HepG2 (cell line): ENCODE data around the gene PTMA. TPM values are rescaled to one million over a fixed set of nuclear protein-coding genes. Genes with fewer than 3 reads are reported as not detected.

ENCODE experiments used
- ATAC-seq: fragments of 200-7000 bp; cut with Tn5 transposase; 3 replicates; pipeline ENCODE4 v1.9.1; 2020; ENCODE audit warnings: mild to moderate bottlenecking, moderate library complexity
- BruUV-seq: library from RNA; stranded (reverse); fragments of 400-500 nt; replicated peaks from 2 replicates; lab custom pipeline; 2021; lab: Mats Ljungman, UMichigan
- CTCF ChIA-PET: fragments of 300-600 bp; formaldehyde crosslinking; extraction: SDS; loops from one replicate; lab custom pipeline; 2021; ENCODE audit warnings: low total read pairs, inconsistent platforms, low intra/inter-chr PET ratio; lab: Yijun Ruan, JAX
- POLR2A ChIA-PET: fragments of 350-600 bp; sonication (Branson Sonifier 250); formaldehyde crosslinking; loops from one replicate; lab custom pipeline; 2020; ENCODE audit warnings: antibody characterized with exemption, inconsistent platforms; lab: Yijun Ruan, JAX
- DNase-seq: peaks from one replicate; pipeline ENCODE4 v3.0.0-alpha.2; 2015; ENCODE audit warnings: low spot score
- FAIRE-seq: peaks from 3 replicates; lab custom pipeline; 2011; peaks lifted over from hg19 to GRCh38; lab: Jason Lieb, UNC
- H2AFZ ChIP-seq: one replicate; pipeline ENCODE4 v1.6.1; 2011; ENCODE audit warnings: low read length, inconsistent platforms
- H3K27ac ChIP-seq: fragments of 300-600 bp; 3 replicates; pipeline ENCODE4 v1.8.0; 2011; ENCODE audit warnings: mixed run types, mild to moderate bottlenecking, mixed read lengths, low read length, inconsistent platforms; ENCODE audit not compliant: insufficient read depth; ENCODE audit errors: extremely low read length
- H3K27me3 ChIP-seq, 2 experiments: fragments of 200-600 bp in 1 of 2; 2 replicates in 1 of 2; 3 replicates in 1 of 2; pipeline versions ENCODE4 v1.6.0 to v1.8.0; 2011; ENCODE audit warnings: low read length in 2 of 2, mild to moderate bottlenecking in 2 of 2, moderate library complexity in 2 of 2, inconsistent platforms in 1 of 2; ENCODE audit not compliant: insufficient read depth in 2 of 2, control insufficient read depth in 1 of 2
- H3K36me3 ChIP-seq, 2 experiments: fragments of 200-600 bp in 1 of 2; replicated peaks in 1 of 2; 2 replicates in 1 of 2; 3 replicates in 1 of 2; pipeline versions ENCODE4 v1.5.1 to v1.8.0; 2011; ENCODE audit warnings: low read length in 2 of 2, inconsistent platforms in 1 of 2; ENCODE audit not compliant: insufficient read depth in 2 of 2, control insufficient read depth in 1 of 2
- H3K4me1 ChIP-seq: 2 replicates; pipeline ENCODE4 v1.5.1; 2012; ENCODE audit warnings: low read length, inconsistent platforms; ENCODE audit not compliant: insufficient read depth
- H3K4me2 ChIP-seq: 2 replicates; pipeline ENCODE4 v1.6.0; 2011; ENCODE audit warnings: low read depth, low read length, inconsistent platforms
- H3K4me3 ChIP-seq, 3 experiments: fragments of 200-600 bp in 1 of 3; sonication (generic), shearing (Covaris generic) in 1 of 3; replicated peaks in 1 of 3; 2 replicates each; pipeline ENCODE4 v1.5.1; 2011 to 2016; ENCODE audit warnings: low read length in 3 of 3, inconsistent platforms in 2 of 3, low read depth in 2 of 3, mild to moderate bottlenecking in 2 of 3, control low read depth in 1 of 3, mixed read lengths in 1 of 3; ENCODE audit not compliant: insufficient read depth in 1 of 3
- H3K79me2 ChIP-seq: one replicate; pipeline ENCODE4 v1.6.1; 2011; ENCODE audit warnings: low read length, inconsistent platforms; ENCODE audit not compliant: insufficient read depth
- H3K9ac ChIP-seq: 2 replicates; pipeline ENCODE4 v1.6.0; 2011; ENCODE audit warnings: mild to moderate bottlenecking, low read depth, low read length, inconsistent platforms; ENCODE audit not compliant: insufficient read depth
- H3K9me3 ChIP-seq: 2 replicates; pipeline ENCODE4 v1.5.1; 2012; ENCODE audit warnings: mild to moderate bottlenecking, low read length
- H4K20me1 ChIP-seq: 2 replicates; pipeline ENCODE4 v1.6.0; 2011; ENCODE audit warnings: inconsistent platforms, mild to moderate bottlenecking, low read length, moderate library complexity; ENCODE audit not compliant: insufficient read depth
- CAMTA2 ChIP-seq: sonication (generic); formaldehyde crosslinking; IDR thresholded peaks from 2 replicates; pipeline ENCODE4 v1.4.0; 2020; ENCODE audit warnings: mild to moderate bottlenecking, missing genetic modification reagents, borderline replicate concordance
- EZH2 ChIP-seq: conservative IDR thresholded peaks from 2 replicates; pipeline ENCODE4 v1.6.1; 2012; ENCODE audit warnings: mild to moderate bottlenecking, low read depth, low read length, moderate library complexity
- MTA3 ChIP-seq: sonication (generic); formaldehyde crosslinking; IDR thresholded peaks from 2 replicates; pipeline ENCODE4 v1.4.0; 2020; ENCODE audit warnings: missing genetic modification reagents
- RBM39 ChIP-seq: fragments of 200-400 bp; formaldehyde crosslinking; IDR thresholded peaks from one replicate; pipeline ENCODE4 v1.6.1; 2018; ENCODE audit warnings: antibody characterized with exemption, mild to moderate bottlenecking, low read depth, low read length; ENCODE audit not compliant: poor library complexity, severe bottlenecking
- RNF2 ChIP-seq: fragments of 450-650 bp; conservative IDR thresholded peaks from 2 replicates; pipeline ENCODE4 v1.6.1; 2016; ENCODE audit warnings: low read depth
- SP2 ChIP-seq: sonication (generic); formaldehyde crosslinking; IDR thresholded peaks from 2 replicates; pipeline ENCODE4 v1.5.1; 2020; ENCODE audit warnings: mild to moderate bottlenecking, missing genetic modification reagents
- THAP11 ChIP-seq: IDR thresholded peaks from 2 replicates; pipeline ENCODE4 v1.6.1; 2016; ENCODE audit warnings: missing biosample characterization, missing genetic modification reagents
- ZFP1 ChIP-seq: IDR thresholded peaks from 2 replicates; pipeline ENCODE4 v1.6.1; 2016
- ZNF382 ChIP-seq: sonication (generic); formaldehyde crosslinking; IDR thresholded peaks from 2 replicates; pipeline ENCODE4 v1.5.0; 2020; ENCODE audit warnings: missing genetic modification reagents, mild to moderate bottlenecking, borderline replicate concordance
- ZNF598 ChIP-seq: sonication (generic); formaldehyde crosslinking; IDR thresholded peaks from 2 replicates; pipeline ENCODE4 v1.5.1; 2020; ENCODE audit warnings: mild to moderate bottlenecking, missing genetic modification reagents, borderline replicate concordance
- ZSCAN12 ChIP-seq: sonication (generic); formaldehyde crosslinking; IDR thresholded peaks from 2 replicates; pipeline ENCODE4 v1.9.0; 2021; ENCODE audit warnings: mild to moderate bottlenecking, missing genetic modification reagents
- WGBS: methylation state at CpG from one replicate; pipeline ENCODE4 v1.1.6; 2017; ENCODE audit warnings: low lambda C conversion rate; 5-methylcytosine and 5-hydroxymethylcytosine counted together
- in situ Hi-C: cut with HindIII; loops from 2 replicates; pipeline ENCODE4 v1.10.0; 2017; ENCODE audit warnings: low pct_unique_long_range_greater_than_20kb; ENCODE audit not compliant: extremely low pct_ligation_motif_present
- intact Hi-C: fragments of 100-400 bp; cut with micrococcal nuclease; formaldehyde crosslinking; loops from one replicate; pipeline ENCODE4 v1.10.0; 2022; ENCODE audit not compliant: unreplicated experiment
- polyA plus RNA-seq, 8 experiments: library from polyadenylated mRNA; depleted of rRNA in 3 of 8; stranded (reverse) in 7 of 8; unstranded in 1 of 8; fragments of >200 nt; fragmentation: Illumina TruSeq in 4 of 8; extraction: Trizol in 4 of 8; gene quantifications; 2 replicates each; pipeline versions ENCODE4 v1.2.1 to v1.2.3, GENCODE V29; 2011 to 2016; ENCODE audit warnings: low read depth in 4 of 8, missing spikeins in 1 of 8, mixed read lengths in 1 of 8; ENCODE audit not compliant: insufficient read depth in 1 of 8
- total RNA-seq, 5 experiments: library from RNA; depleted of rRNA; stranded (reverse); fragments of >200 nt; fragmentation: Illumina TruSeq; extraction: Trizol; gene quantifications; 2 replicates each; pipeline ENCODE4 v1.2.3, GENCODE V29; 2016; ENCODE audit warnings: low read depth in 1 of 5
- TF ChIP-seq, protein P1 (sequence below): sonication (generic); formaldehyde crosslinking; IDR thresholded peaks from 2 replicates; pipeline ENCODE4 v1.5.0; 2020; ENCODE audit warnings: missing genetic modification reagents, mild to moderate bottlenecking, borderline replicate concordance

The PTMA gene
- total and polyA plus RNA-seq, 2 of the 13 experiments (the other 11 are each of a cell fraction or from before 2014, with no cell fraction given) = 190 to 1,086 TPM

DNA sequence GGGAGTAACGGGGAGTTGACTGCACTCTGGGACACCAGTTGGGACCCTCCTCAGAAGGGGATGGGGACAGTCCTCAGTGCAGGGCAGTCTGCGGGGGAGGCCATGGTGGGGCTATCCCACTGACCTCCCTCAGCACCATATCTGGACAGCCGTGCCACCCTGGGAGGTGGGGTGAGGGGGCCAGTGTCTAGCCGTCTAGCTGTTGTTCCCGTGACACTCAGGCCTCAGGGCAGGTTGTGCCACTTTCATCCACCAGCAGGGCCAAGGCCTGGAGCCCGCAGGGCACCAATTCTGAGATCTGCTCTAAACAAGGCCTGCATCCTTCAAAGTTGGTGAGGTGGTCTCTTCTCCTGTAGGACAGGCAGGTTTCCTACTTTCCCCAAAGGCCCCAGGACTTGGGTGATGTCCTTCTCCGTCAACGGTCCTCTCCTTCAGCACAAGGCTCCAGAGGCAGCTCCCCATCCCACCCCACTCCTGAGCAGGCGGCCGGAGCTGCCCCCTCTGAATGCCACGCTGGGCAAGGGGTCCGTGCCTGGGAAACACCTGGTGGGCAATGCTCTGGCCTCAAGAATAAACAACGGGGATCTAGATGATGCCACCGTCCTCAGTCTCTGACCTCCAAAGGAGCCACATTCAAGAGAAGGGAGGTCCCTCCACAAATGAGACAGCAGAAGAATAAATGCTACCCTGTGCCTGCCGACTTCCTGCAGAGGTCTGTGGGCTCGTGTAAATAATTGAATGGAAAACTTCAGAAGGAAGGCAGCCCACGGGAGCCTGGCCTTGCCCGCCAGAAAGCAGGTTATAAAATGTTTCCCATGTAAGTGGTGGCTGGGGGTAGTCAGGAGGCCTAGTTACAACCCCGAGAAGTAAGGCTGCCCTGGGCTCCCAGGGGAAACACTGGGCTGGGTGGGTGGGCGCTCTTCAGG, 42.8 kb upstream of the PTMA start:
- Histone ChIP-seq H3K27me3 (peaks cover 0 to 43% of the 10 kb centered on the region in 2 experiments; a peak in 3 of 5 replicates), H4K20me1 (no peaks in the 10 kb centered on the region), H3K4me2 (peak overlapping the region; percentile 99), H3K27ac (no peak overlapping the region), H2AFZ (peak overlapping the region; percentile 8), H3K79me2 (no peaks in the 10 kb centered on the region)
- in situ Hi-C loops (no loop called here), intact Hi-C loops (no loop called here)
- 49% methylated on average over 16 of the region's 20 CpGs for WGBS
- FAIRE-seq = no peak
- no TSS peak for BruUV-seq
- TF ChIP-seq EZH2 = 0 out of 2 replicates have a peak, but pooled peaks have one; percentile 31
- TF ChIP-seq SP2 = no peak
- TF ChIP-seq ZNF382 = no peak
- TF ChIP-seq, all 625 proteins: peak for 1
- ChIA-PET CTCF (interaction anchor here (0.6 kb wide), 1 partner anchor 16 kb away, joined by 3 read pairs; no protein-coding TSS in a partner anchor), POLR2A (interaction anchor here (0.9 to 1.9 kb wide), 8 partner anchors 9 to 201 kb away, joined by 3 to 14 read pairs (median 7); partner anchors contain the start of genes NCL and PTMA)
- DNase-seq (no peak), ATAC-seq (no peak; the same call in 2 of the 3 replicates)
- no peak overlapping the region for H3K9ac ChIP-seq
- H3K4me3 ChIP-seq = peak overlapping the region in 2 of 3 experiments; percentile 65 to 77; a peak in 4 of 6 replicates
- H3K4me1 ChIP-seq = peaks cover 43% of the 10 kb centered on the region
- no peaks in the 10 kb centered on the region for H3K9me3 ChIP-seq
- H3K36me3 ChIP-seq = no peaks in the 10 kb centered on the region

DNA sequence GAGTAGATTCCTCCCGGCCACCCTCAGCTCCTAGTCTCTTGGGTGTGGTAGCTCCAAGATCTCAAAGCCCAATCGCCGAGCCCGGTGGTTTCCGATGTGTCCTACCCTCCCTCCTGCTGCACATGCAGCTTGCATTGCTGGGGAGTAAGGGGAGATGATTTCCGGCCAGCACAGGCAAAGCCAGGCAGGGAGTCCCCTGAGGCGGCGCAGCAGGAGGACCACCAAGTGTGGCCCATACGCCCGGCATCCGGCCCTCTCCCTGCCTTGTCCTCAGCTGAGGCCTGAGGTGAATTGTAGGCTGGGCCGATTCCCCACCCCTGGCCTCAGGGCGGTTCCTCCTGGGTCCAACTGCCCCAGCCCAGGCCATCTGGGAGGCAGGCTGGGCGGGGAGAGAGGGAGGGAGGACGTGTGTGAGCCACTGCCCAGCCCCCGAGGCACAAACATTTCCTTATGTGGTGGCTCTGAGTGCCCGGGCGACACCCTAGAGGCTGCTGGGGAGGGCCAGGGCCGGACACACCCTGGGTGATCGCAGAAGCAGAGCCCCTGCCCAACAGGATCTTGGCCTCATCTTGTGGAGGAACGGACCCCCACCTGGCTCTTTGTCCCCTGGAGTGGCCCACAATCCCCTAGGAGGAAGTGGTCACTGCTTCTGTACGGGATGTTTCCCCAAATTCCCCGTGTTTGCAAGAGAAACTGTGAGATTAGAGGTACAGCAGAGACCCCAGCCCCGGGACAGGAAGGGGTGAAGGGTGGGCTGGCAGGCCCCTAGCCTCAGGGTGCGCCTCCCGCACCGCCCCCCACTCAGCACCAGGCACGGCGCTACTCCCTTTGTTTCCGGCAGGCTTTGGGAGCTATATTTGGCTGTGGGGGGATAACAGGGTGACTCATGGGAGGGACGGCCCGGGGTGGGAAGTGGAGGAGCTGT, 41.9 kb upstream of the PTMA start:
- no TSS peak for BruUV-seq
- DNase-seq = peak; percentile 83
- TF ChIP-seq, protein P1, sequence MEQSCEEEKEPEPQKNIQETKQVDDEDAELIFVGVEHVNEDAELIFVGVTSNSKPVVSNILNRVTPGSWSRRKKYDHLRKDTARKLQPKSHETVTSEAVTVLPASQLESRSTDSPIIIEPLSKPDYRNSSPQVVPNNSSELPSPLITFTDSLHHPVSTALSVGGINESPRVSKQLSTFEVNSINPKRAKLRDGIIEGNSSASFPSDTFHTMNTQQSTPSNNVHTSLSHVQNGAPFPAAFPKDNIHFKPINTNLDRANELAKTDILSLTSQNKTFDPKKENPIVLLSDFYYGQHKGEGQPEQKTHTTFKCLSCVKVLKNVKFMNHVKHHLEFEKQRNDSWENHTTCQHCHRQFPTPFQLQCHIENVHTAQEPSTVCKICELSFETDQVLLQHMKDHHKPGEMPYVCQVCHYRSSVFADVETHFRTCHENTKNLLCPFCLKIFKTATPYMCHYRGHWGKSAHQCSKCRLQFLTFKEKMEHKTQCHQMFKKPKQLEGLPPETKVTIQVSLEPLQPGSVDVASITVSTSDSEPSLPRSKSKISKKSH (CRISPR knock-in tag) = peak; percentile 71; the same call in 1 of the 2 replicates
- TF ChIP-seq MTA3 (CRISPR knock-in tag) = no peak
- TF ChIP-seq RNF2 = no peak
- TF ChIP-seq ZSCAN12 (CRISPR knock-in tag) = no peak
- no peak for TF ChIP-seq CAMTA2 (CRISPR knock-in tag)
- TF ChIP-seq RBM39 = peak; percentile 2
- no peak for TF ChIP-seq ZFP1 (CRISPR knock-in tag)
- no peak for TF ChIP-seq ZNF598
- TF ChIP-seq THAP11 (CRISPR knock-in tag) = peak; percentile 51

More for the DNA sequence above, 41.9 kb upstream of the PTMA start:
- FAIRE-seq (no peak), ATAC-seq (peak; percentile 84)
- no peaks in the 10 kb centered on the region for H4K20me1 ChIP-seq
- peaks cover 42% of the 10 kb centered on the region for H3K4me1 ChIP-seq
- peak overlapping the region; percentile 99 for H3K4me2 ChIP-seq
- peaks cover 0 to 43% of the 10 kb centered on the region in 2 experiments; a peak in 3 of 5 replicates for H3K27me3 ChIP-seq
- H2AFZ ChIP-seq = peak overlapping the region; percentile 8
- H3K9ac ChIP-seq = peak overlapping the region; percentile 62
- in situ Hi-C loops (no loop called here), intact Hi-C loops (no loop called here)
- no peaks in the 10 kb centered on the region for H3K36me3 ChIP-seq
- no peak overlapping the region for H3K27ac ChIP-seq
- no peaks in the 10 kb centered on the region for H3K79me2 ChIP-seq
- H3K4me3 ChIP-seq = peak overlapping the region; percentile 62 to 77 (median 65)
- POLR2A ChIA-PET = interaction anchor here (0.7 to 1.9 kb wide), 15 partner anchors 8 to 202 kb away, joined by 3 to 14 read pairs (median 4); partner anchors contain the start of genes NCL, PDE6D and PTMA
- CTCF ChIA-PET = no interaction called here
- WGBS = 6% methylated on average over 15 of the region's 32 CpGs
- no peaks in the 10 kb centered on the region for H3K9me3 ChIP-seq
